ENCODE results near the gene UBE2D4. TPM values are rescaled to one million over a fixed set of nuclear protein-coding genes. Genes with fewer than 3 reads are reported as not detected.

UBE2D4 gene
- total and polyA plus RNA-seq, 4 donors = 8.8 to 25.6 (median 17.2) TPM

DNA sequence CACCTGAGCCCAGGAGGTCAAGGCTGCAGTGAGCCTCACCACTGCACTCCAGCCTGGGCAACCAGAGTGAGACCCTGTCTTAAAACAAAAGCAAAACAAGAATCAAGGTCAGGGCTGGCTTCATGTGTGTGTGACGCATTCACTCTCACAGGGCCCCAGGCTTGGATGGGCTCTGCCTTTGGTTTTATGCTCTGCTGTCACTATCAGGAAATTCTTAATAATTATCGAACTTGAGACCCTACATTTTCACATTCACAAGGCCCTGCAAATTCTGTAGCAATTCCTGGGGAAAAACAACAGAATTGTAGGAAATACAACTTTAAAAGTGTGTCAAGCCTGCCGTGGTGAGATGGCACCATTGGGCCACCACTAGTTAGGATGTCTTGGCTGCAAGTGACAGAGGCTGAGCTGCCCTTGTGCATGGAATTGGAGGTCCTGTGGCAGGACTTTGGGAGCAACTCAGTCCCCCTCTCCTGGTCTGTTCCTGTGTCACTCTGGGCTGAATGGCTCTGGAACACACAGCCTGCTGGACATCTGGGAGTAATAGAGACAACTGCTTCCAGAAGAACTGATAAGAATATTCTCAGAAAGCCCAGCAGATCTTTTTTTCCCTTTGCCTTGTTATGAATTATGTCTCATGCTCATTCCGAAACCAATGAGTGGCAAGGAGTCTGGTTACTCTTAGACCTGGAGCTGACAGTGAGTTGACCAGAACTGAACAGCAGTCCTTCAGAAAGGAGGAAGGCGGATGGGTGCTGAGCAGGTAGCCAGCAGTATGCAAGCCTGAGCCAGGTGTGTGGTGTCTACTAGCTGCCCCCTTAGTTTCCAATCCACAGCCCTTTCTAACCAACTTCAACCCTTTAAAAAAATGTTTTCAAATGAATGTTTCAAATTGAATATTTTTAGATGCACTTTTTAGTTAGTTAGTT is 3.6 kb downstream of the UBE2D4 start:
- no peak for DNase-seq
- TF ChIP-seq, protein P1, sequence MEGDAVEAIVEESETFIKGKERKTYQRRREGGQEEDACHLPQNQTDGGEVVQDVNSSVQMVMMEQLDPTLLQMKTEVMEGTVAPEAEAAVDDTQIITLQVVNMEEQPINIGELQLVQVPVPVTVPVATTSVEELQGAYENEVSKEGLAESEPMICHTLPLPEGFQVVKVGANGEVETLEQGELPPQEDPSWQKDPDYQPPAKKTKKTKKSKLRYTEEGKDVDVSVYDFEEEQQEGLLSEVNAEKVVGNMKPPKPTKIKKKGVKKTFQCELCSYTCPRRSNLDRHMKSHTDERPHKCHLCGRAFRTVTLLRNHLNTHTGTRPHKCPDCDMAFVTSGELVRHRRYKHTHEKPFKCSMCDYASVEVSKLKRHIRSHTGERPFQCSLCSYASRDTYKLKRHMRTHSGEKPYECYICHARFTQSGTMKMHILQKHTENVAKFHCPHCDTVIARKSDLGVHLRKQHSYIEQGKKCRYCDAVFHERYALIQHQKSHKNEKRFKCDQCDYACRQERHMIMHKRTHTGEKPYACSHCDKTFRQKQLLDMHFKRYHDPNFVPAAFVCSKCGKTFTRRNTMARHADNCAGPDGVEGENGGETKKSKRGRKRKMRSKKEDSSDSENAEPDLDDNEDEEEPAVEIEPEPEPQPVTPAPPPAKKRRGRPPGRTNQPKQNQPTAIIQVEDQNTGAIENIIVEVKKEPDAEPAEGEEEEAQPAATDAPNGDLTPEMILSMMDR (IDR thresholded peaks at IDR 0.05; ENCODE audit: control extremely low read depth, extremely low read depth) = no peak
- H3K27ac ChIP-seq (ENCODE audit: low read depth in 1 of 2, low read length in 1 of 2) = no peak overlapping the region
- no peaks in the 10 kb centered on the region for H3K36me3 ChIP-seq (ENCODE audit: control insufficient read depth in 4 of 4, insufficient read depth in 4 of 4, low read length in 4 of 4)
- H3K4me3 ChIP-seq = no peak overlapping the region
- WGBS, 2 donors = 94 to 97% methylated on average over 5 of the region's 5 CpGs
- no peak for ATAC-seq (ENCODE audit: insufficient read depth, low FRiP score)
- H3K9ac ChIP-seq (ENCODE audit: insufficient read depth in 1 of 2, low read length in 2 of 2) = no peak overlapping the region
- no peaks in the 10 kb centered on the region for H3K27me3 ChIP-seq (ENCODE audit: control insufficient read depth in 3 of 3, insufficient read depth in 3 of 3, low read length in 2 of 3)
- H3K4me1 ChIP-seq (ENCODE audit: control insufficient read depth in 5 of 5, insufficient read depth in 5 of 5, low read length in 5 of 5) = peaks cover 0 to 7% (median 0%) of the 10 kb centered on the region in 5 donors
- H3K9me3 ChIP-seq (ENCODE audit: control insufficient read depth in 4 of 4, insufficient read depth in 3 of 4, low read length in 3 of 4) = no peaks in the 10 kb centered on the region

DNA sequence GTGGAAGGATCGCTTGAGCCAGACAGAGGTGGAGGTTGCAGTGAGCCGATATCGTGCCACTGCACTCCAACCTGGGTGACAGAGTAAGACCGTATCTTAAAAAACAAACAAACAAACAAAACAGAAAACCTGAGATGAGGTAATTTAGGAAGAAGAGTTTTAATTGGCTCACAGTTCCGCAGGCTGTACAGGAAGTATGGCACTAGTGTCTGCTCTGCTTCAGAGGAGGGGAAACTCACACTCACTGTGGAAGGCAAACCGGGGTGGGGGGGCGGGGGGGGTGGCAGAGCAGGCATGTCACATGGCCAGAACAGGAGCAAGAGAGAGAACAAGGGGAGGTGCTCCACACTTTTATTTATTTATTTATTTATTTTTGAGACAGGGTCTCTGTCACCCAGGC is 5.1 kb downstream of the UBE2D4 start:
- TF ChIP-seq, protein P1 (IDR thresholded peaks at IDR 0.05; ENCODE audit: control extremely low read depth, extremely low read depth) = no peak
- no peaks in the 10 kb centered on the region for H3K9me3 ChIP-seq (ENCODE audit: control insufficient read depth in 4 of 4, insufficient read depth in 3 of 4, low read length in 3 of 4)
- H3K4me3 ChIP-seq = no peak overlapping the region
- H3K27me3 ChIP-seq (ENCODE audit: control insufficient read depth in 3 of 3, insufficient read depth in 3 of 3, low read length in 2 of 3) = no peaks in the 10 kb centered on the region
- H3K4me1 ChIP-seq (ENCODE audit: control insufficient read depth in 5 of 5, insufficient read depth in 5 of 5, low read length in 5 of 5) = peaks cover 0 to 4% (median 0%) of the 10 kb centered on the region in 5 donors
- no peak for DNase-seq
- H3K36me3 ChIP-seq (ENCODE audit: control insufficient read depth in 4 of 4, insufficient read depth in 4 of 4, low read length in 4 of 4) = no peaks in the 10 kb centered on the region
- H3K27ac ChIP-seq (ENCODE audit: low read depth in 1 of 2, low read length in 1 of 2) = no peak overlapping the region
- WGBS, 2 donors = 70 to 81% methylated on average over 7 of the region's 7 CpGs
- ATAC-seq (ENCODE audit: insufficient read depth, low FRiP score) = no peak
- no peak overlapping the region for H3K9ac ChIP-seq (ENCODE audit: insufficient read depth in 1 of 2, low read length in 2 of 2)

GRCh38 chr7:43933902-43934560 is 7.8 kb downstream of the UBE2D4 start:
- Histone ChIP-seq H3K4me1 (ENCODE audit: control insufficient read depth in 5 of 5, insufficient read depth in 5 of 5, low read length in 5 of 5) (peaks cover 0 to 7% (median 0%) of the 10 kb centered on the region in 5 donors), H3K36me3 (ENCODE audit: control insufficient read depth in 4 of 4, insufficient read depth in 4 of 4, low read length in 4 of 4) (no peaks in the 10 kb centered on the region), H3K9ac (ENCODE audit: insufficient read depth in 1 of 2, low read length in 2 of 2) (no peak overlapping the region), H3K27ac (ENCODE audit: low read depth in 1 of 2, low read length in 1 of 2) (no peak overlapping the region), H3K27me3 (ENCODE audit: control insufficient read depth in 3 of 3, insufficient read depth in 3 of 3, low read length in 2 of 3) (no peaks in the 10 kb centered on the region), H3K4me3 (no peak overlapping the region), H3K9me3 (ENCODE audit: control insufficient read depth in 4 of 4, insufficient read depth in 3 of 4, low read length in 3 of 4) (no peaks in the 10 kb centered on the region)
- DNase-seq (no peak), ATAC-seq (ENCODE audit: insufficient read depth, low FRiP score) (no peak)
- WGBS, 2 donors = 68 to 79% methylated on average over 3 of the region's 3 CpGs
- TF ChIP-seq, protein P1 (IDR thresholded peaks at IDR 0.05; ENCODE audit: control extremely low read depth, extremely low read depth) = no peak

Data from lung (tissue), 12 donors.